IPS DF 4.7 (cell line): ENCODE data around the gene ADRB2.

ENCODE experiments used
- DNase-seq: peaks from one replicate; pipeline ENCODE4 v3.0.0-alpha.2; 2013; ENCODE audit warnings: low spot score; ENCODE audit errors: extremely low read depth

ADRB2 gene

GRCh38 chr5:148805326-148806290 is 20.8 kb upstream of the ADRB2 start:
- DNase-seq, result no peak

- no peak for DNase-seq
These were observed 19.9 kb upstream of the ADRB2 start for GRCh38 chr5:148806520-148806931.

GRCh38 chr5:148807851-148808250 is 18.6 kb upstream of the ADRB2 start:
- DNase-seq, result no peak

- no peak for DNase-seq
These were observed 17.4 kb upstream of the ADRB2 start for GRCh38 chr5:148808864-148809642.

GRCh38 chr5:148809781-148810524 is 16.5 kb upstream of the ADRB2 start:
- DNase-seq, result no peak

- DNase-seq, result no peak
These were observed 15.6 kb upstream of the ADRB2 start for GRCh38 chr5:148810823-148811222.

GRCh38 chr5:148811756-148812155 is 14.7 kb upstream of the ADRB2 start:
- no peak for DNase-seq

GRCh38 chr5:148815086-148815485 is 11.3 kb upstream of the ADRB2 start:
- no peak for DNase-seq

GRCh38 chr5:148815578-148815977 is 10.8 kb upstream of the ADRB2 start:
- DNase-seq, result no peak

GRCh38 chr5:148816357-148816756 is 10.1 kb upstream of the ADRB2 start:
- no peak for DNase-seq

GRCh38 chr5:148816782-148817181 is 9.6 kb upstream of the ADRB2 start:
- DNase-seq, result no peak

GRCh38 chr5:148817606-148818005 is 8.8 kb upstream of the ADRB2 start:
- no peak for DNase-seq

- no peak for DNase-seq
These were observed 5.7 kb upstream of the ADRB2 start for GRCh38 chr5:148820461-148821395.

- DNase-seq, result no peak
These were observed 2.5 kb upstream of the ADRB2 start for GRCh38 chr5:148823871-148824270.

GRCh38 chr5:148825716-148826052 is 727 bp upstream of the ADRB2 start:
- DNase-seq, result peak; percentile 5

- no peak for DNase-seq
These were observed 294 bp downstream of the ADRB2 start for GRCh38 chr5:148826739-148827070.

GRCh38 chr5:148827723-148828122 is 1.3 kb downstream of the ADRB2 start:
- DNase-seq, result no peak

- no peak for DNase-seq
These were observed 2.3 kb downstream of the ADRB2 start for GRCh38 chr5:148828511-148829247.

- no peak for DNase-seq
These were observed 2.8 kb downstream of the ADRB2 start for GRCh38 chr5:148829248-148829594.

GRCh38 chr5:148829734-148830133 is 3.3 kb downstream of the ADRB2 start:
- no peak for DNase-seq
